CD4-positive, alpha-beta T cell treated with Interleukin-6 at 100 ng/mL for 8 hours (primary cell): Measurements from ENCODE around the gene IRAK1.

Source experiments
- DNase-seq: peaks from one replicate; pipeline ENCODE4 v3.0.0-alpha.2; 2020; ENCODE audit warnings: mixed read lengths, low spot score

The IRAK1 gene

DNA sequence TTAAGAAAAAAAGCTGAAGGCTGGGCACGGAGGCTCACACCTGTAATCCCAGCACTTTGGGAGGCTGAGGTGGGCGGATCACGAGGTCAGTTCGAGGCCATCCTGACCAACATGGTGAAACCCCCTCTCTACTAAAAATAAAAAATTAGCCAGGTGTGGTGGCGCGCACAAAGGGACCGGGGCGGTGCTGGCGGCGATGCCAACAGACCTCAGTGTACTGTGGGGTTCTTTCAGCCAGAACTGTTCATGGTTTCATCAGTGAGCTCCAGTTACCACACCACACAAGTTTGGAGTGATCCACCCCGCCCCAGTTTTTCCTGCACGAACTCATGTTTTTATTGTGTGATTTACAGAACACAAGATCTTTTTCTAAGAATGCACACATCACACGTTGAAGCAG lies 21.2 kb upstream of the IRAK1 start:
- no peak for DNase-seq

- no peak for DNase-seq
These were observed 20.6 kb upstream of the IRAK1 start for GRCh38 chrX:154040307-154040756.

DNA sequence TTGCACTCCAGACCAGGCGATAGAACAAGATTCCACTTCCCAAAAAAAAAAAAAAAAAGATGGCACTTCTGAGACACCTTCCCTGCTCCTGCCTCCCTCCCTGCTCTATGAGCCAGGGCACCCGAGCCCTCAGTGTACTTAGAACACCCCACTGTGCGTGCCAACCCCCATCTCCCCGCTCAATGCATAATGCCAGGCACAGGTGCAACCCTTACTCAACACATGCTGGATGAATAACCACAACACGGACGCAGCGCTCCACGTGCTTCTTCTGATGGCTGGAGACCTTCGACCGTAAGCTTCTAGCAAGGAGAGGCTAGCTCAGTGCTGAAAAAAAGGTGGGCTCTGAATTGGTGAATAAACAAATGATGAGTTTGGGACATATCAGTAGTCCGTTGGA lies 19.9 kb upstream of the IRAK1 start:
- no peak for DNase-seq

GRCh38 chrX:154038656-154039055 lies 19.0 kb upstream of the IRAK1 start:
- no peak for DNase-seq

GRCh38 chrX:154037754-154038153 lies 18.1 kb upstream of the IRAK1 start:
- no peak for DNase-seq

DNA sequence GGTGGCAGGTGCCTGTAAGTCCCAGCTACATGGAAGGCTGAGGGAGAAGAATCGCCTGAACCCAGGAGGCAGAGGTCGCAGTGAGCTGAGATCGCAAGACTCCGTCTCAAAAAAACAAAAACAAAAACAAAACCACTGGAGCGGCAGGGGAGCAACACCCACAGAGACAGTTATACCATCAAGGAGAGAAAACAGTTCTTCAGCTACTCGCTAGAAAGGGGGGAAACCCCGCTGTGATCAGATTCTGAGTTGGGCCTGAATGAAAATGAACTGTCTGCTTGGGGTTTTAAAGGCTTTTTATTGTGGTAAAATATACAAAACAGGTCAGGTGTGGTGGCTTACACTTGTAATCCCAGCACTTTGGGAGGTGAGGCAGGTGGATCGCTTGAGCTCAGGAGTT lies 16.8 kb upstream of the IRAK1 start:
- DNase-seq = no peak

DNA sequence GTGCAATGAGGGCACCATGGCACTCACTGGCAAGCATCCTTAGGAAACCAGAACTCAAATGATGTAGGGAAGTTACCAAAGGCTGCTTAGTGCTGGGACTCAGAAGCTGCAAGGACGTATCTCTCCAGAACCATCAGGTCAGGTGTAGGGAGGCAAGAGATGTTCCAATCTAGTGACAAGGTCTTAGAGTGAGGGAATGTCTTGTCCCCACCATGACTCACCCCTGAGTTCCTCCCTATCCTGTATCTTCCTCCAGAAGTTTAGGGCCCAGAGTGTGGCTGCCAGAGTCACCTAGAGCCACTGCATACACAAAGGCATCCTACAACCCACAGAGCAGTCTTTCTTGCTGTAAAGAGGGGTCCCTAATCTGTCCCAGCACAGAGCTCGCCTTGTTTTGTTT lies 14.1 kb upstream of the IRAK1 start:
- no peak for DNase-seq

- no peak for DNase-seq
These were observed 13.0 kb upstream of the IRAK1 start for GRCh38 chrX:154032653-154033052.

- DNase-seq = no peak
These were observed 12.5 kb upstream of the IRAK1 start for GRCh38 chrX:154032160-154032559.

- DNase-seq = no peak
These were observed 11.1 kb upstream of the IRAK1 start for GRCh38 chrX:154030715-154031305.

- no peak for DNase-seq
These were observed 10.6 kb upstream of the IRAK1 start for GRCh38 chrX:154030266-154030665.

GRCh38 chrX:154029439-154029838 lies 9.7 kb upstream of the IRAK1 start:
- no peak for DNase-seq

DNA sequence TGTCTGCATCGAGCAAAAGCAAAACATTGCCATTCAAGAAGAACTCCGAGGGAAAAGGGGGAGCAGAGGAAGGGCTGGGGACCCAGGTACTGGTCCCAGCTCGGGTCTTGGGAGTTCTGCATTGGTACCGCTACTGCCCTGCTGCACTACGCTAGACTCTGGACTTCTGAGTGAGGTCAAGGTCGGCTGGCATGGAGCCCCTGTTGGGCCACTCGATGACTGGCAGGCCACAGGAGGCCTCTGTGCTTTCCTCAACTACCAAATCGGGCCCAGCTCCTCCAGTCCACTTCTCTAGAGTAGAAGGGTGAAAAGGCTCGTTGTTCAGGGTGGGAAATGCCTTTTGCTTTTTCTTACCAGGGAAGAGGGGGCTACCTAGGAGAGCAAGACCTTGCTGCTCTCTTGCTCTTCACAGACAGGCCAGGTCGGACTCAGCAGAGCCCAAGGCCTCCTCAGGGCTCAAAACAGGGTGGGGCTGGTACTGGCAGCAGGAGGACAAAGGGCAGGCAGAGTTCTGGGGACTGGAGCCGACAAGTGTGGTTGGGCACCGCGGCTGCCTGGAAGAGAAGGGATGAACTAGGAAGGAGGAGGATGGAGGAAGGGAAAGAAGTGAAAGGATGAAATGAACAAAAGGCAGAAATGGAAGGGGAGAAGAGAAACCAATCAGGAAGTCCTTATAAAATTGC lies 8.9 kb upstream of the IRAK1 start:
- DNase-seq = no peak

DNA sequence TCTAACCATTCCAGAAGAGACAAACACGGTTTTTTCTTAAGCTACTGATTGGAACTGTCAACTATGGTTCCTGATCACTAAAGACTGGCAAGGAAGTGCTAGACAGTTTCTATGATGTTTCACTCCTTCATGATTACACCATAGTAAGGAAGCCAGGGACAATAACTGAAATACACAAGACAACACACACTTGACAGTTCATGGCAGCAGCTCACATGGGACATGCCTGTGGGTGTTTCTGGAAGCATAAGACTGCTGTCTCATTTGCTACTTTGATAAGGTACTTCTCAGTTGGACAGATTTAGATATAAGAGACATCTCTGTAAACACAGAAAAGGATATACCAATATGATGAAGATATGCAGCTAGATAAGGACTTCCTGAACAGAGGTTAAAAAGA lies 8.3 kb upstream of the IRAK1 start:
- DNase-seq = no peak

DNA sequence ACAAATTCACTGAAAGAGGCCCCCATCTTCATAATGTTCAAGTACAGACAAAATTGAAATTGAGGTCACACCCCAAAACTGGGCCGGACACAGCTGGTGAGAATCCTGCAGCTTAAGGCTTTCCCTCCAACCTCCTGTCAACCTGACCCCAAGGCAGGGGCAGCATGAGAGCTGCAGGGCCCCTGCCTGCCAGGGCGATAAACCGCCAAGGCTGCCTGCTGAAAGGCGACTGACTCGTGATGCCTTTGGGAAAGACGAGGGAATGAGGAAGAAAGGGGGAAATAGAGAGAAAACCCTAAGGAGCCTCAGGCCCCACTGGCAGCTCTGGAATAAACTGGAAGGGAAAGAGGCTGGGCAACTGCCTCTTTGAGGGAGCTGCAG lies 7.3 kb upstream of the IRAK1 start:
- DNase-seq = no peak

DNA sequence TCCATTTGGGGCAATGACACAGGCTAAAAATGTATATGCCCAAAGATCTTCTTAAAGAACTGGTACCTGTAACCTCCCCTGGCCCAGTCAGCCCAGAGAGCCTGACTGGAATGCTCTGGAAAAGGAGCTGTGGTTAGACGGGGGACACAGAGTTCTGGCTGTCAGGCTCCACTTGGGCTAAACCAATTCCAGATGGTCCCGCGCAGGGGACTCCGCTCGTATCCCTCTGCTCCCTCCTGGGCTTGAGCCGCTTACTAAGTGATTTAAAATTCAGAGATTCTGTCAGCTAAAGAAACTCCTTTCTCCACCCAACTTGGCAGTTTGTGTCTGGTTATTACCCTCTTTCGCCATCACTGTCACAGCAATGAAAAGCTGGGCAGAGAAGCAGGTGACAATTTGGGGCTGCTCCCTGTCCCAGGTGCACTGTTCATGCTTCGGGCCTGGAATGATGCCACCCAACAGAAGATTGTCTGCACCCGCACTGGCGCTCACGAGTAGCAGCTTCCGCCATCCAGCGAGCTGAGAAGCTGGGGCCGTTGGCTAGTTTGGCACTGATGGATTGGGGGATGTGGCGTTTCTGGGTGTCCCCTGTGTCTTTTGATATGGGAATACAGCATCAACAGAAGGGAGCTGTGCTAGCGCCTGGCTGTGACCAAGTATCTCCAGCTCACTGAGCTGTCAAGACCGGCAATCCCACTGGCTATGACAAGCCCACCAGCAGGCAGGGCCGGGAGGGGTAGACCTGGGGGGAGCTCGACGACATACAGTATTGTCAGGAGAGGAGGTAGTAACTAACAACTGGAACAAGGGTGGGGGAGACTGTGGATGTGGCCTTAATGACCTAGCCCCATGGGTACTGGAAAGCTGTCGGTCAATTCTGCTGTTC lies 6.7 kb upstream of the IRAK1 start:
- no peak for DNase-seq

DNA sequence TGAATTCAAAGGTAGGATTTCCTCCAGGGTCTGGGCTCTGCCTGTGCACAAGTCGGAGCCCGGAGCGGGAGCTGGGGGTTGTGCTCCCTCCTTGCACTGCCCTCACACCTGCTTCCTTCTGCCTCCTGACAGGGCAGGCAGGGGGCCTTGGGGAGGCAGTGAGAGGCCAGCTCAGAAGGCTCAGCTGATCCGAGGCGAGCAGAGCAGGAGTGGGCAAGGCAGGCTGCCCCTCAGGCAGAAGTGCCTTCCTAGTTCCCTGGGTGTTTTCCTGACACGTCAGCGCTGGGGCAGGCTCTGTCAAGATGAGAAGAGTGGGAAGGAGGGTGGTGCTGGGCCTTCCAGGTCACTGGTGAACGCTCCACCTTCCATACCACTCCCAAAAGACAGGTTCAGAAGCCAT lies 5.5 kb upstream of the IRAK1 start:
- DNase-seq = no peak

GRCh38 chrX:154024271-154024670 lies 4.6 kb upstream of the IRAK1 start:
- DNase-seq = no peak

DNA sequence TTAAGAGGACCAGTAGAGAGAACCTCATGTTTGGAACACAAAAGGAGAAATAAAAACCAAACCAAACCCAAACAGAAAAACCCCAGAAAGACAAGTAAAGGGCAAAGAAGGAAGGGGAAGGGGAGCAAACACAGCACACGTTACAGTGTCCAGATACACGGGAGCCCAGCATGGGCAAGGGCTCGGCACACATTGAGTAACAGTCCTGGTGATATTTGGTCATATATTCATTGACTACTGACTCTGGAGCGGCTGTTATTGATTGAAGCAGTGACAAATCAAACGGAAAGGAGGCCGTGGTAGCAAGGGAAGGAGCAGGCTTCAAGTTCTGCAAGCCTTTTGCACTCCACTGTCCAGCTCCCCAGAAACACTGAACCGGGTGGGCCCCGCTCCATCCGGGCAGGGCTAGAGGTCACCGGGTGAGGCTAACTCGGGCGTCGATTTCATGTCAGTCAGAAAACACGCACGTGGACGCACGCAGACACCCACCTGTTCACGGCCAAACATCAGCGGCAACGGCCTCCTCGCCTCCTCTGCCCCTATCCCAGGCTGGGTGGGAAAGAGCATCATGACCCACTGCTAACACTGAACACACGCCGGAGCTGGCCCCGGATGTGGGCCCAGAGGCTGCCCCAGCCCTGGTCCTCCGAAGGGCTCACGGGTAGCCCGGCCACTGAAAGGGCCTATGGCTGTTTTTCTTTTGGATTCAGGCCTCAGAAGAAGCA lies 3.7 kb upstream of the IRAK1 start:
- no peak for DNase-seq

- DNase-seq = no peak
These were observed 2.4 kb upstream of the IRAK1 start for GRCh38 chrX:154022108-154022507.

- no peak for DNase-seq
These were observed 1.5 kb upstream of the IRAK1 start for GRCh38 chrX:154021131-154021611.

- no peak for DNase-seq
These were observed 924 bp upstream of the IRAK1 start for GRCh38 chrX:154020536-154021115.
